ENCODE data around the gene GAGE13. TPM values are rescaled to one million over a fixed set of nuclear protein-coding genes. Genes with fewer than 3 reads are reported as not detected.
"Not testable (repeated sequence)": the region's sequence is repeated elsewhere in the genome, so short reads cannot be mapped to it uniquely, and the experiment has no call there.

The GAGE13 gene
- total RNA-seq, 1 donor, result not detected

GRCh38 chrX:49291615-49292337 lies 39.6 kb upstream of the GAGE13 start:
- H3K4me3 ChIP-seq (ENCODE audit: low read depth, low read length), result no peak overlapping the region
- DNase-seq (ENCODE audit: low read depth), result peak; percentile 52
- TF ChIP-seq CTCF (IDR thresholded peaks at IDR 0.05; ENCODE audit: insufficient read depth, low read depth, low read length), result peak; percentile 51

GRCh38 chrX:49292400-49293362 lies 38.7 kb upstream of the GAGE13 start:
- no peak for TF ChIP-seq CTCF (IDR thresholded peaks at IDR 0.05; ENCODE audit: insufficient read depth, low read depth, low read length)
- no peak for DNase-seq (ENCODE audit: low read depth)
- no peak overlapping the region for H3K4me3 ChIP-seq (ENCODE audit: low read depth, low read length)

GRCh38 chrX:49299293-49299692 lies 32.1 kb upstream of the GAGE13 start:
- not testable (repeated sequence) for H3K4me3 ChIP-seq (ENCODE audit: low read depth, low read length); DNase-seq (ENCODE audit: low read depth)

- DNase-seq (ENCODE audit: low read depth), result no peak
- no peak overlapping the region for H3K4me3 ChIP-seq (ENCODE audit: low read depth, low read length)
- TF ChIP-seq CTCF (IDR thresholded peaks at IDR 0.05; ENCODE audit: insufficient read depth, low read depth, low read length), result no peak
Observed at GRCh38 chrX:49300703-49301102, 30.7 kb upstream of the GAGE13 start.

GRCh38 chrX:49303346-49303745 lies 28.0 kb upstream of the GAGE13 start, which contains the start of gene GAGE10:
Gene GAGE10, plus strand, starts transcription at chrX:49303646. Its CDS starts 1,214 bp downstream, at chrX:49304860.
- DNase-seq (ENCODE audit: low read depth), result no peak
- no peak within 1 kb of the TSS for H3K4me3 ChIP-seq (ENCODE audit: low read depth, low read length)
- no peak for TF ChIP-seq CTCF (IDR thresholded peaks at IDR 0.05; ENCODE audit: insufficient read depth, low read depth, low read length)

GRCh38 chrX:49307775-49308174 lies 23.6 kb upstream of the GAGE13 start:
- not testable (repeated sequence) for H3K4me3 ChIP-seq (ENCODE audit: low read depth, low read length); DNase-seq (ENCODE audit: low read depth)

- DNase-seq (ENCODE audit: low read depth), result peak; percentile 39
- peak overlapping the region; percentile 42 for H3K4me3 ChIP-seq (ENCODE audit: low read depth, low read length)
- no peak for TF ChIP-seq CTCF (IDR thresholded peaks at IDR 0.05; ENCODE audit: insufficient read depth, low read depth, low read length)
Observed at GRCh38 chrX:49308604-49309269, 22.6 kb upstream of the GAGE13 start.

Data from fibroblast of villous mesenchyme (primary cell).